ENCODE data around the gene RFPL2.

Gene RFPL2

DNA sequence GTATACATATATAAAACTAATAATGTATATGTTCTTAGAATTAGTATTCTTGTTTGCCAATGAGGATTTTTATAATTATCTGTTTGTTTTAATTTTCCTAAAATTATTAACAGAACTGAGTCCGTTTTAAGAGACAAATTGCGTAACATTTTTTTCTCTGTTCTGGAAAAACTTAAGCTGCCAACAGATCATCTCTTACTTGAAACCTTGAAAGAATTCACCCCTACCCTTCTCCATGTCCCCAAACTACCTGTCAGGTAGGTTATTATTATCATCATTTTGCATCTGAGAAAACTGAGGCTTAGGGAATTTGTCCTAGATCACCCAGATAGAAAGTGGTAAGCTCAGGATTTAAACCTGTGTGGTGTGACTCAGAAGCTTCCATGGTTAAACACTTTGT lies 35.6 kb upstream of the RFPL2 start:
- H4K20me1 ChIP-seq (ENCODE audit: insufficient read depth, low read length): no peaks in the 10 kb centered on the region
- TF ChIP-seq CTCF (IDR thresholded peaks at IDR 0.05; ENCODE audit: low read length): no peak
- no peak for TF ChIP-seq EZH2 (optimal IDR thresholded peaks at IDR 0.05; ENCODE audit: low read depth, low read length)
- TF ChIP-seq EZH2phosphoT487 (IDR thresholded peaks at IDR 0.05; ENCODE audit: low read length): no peak
- H3K4me1 ChIP-seq (ENCODE audit: low read length): no peaks in the 10 kb centered on the region
- no peaks in the 10 kb centered on the region for H3K36me3 ChIP-seq (replicated peaks; ENCODE audit: insufficient read depth, low read length)
- no peaks in the 10 kb centered on the region for H3K79me2 ChIP-seq (ENCODE audit: low read length)
- H3K27ac ChIP-seq (ENCODE audit: low read length): no peak overlapping the region
- no peaks in the 10 kb centered on the region for H3F3A ChIP-seq (ENCODE audit: insufficient read depth, low read length)
- H3K9me2 ChIP-seq (replicated peaks; ENCODE audit: insufficient read depth, low read length): no peaks in the 10 kb centered on the region
- no peaks in the 10 kb centered on the region for H3K27me3 ChIP-seq (replicated peaks; ENCODE audit: insufficient read depth, low read length)
- no peaks in the 10 kb centered on the region for H3K9me3 ChIP-seq (replicated peaks; ENCODE audit: insufficient read depth, low read length)
- no peak overlapping the region for H3K4me2 ChIP-seq (ENCODE audit: low read depth, low read length)
- H3K4me3 ChIP-seq (ENCODE audit: low read length): no peak overlapping the region
- H3K9ac ChIP-seq (ENCODE audit: low read length): no peak overlapping the region
- H2AFZ ChIP-seq (ENCODE audit: low read length): no peak overlapping the region
- DNase-seq: no peak

- Histone ChIP-seq H3K4me1 (ENCODE audit: low read length) (no peaks in the 10 kb centered on the region), H3K9me2 (replicated peaks; ENCODE audit: insufficient read depth, low read length) (no peaks in the 10 kb centered on the region), H3K4me2 (ENCODE audit: low read depth, low read length) (no peak overlapping the region), H3F3A (ENCODE audit: insufficient read depth, low read length) (no peaks in the 10 kb centered on the region), H3K9me3 (replicated peaks; ENCODE audit: insufficient read depth, low read length) (no peaks in the 10 kb centered on the region), H3K36me3 (replicated peaks; ENCODE audit: insufficient read depth, low read length) (no peaks in the 10 kb centered on the region), H4K20me1 (ENCODE audit: insufficient read depth, low read length) (no peaks in the 10 kb centered on the region), H3K4me3 (ENCODE audit: low read length) (no peak overlapping the region), H3K9ac (ENCODE audit: low read length) (no peak overlapping the region), H3K27ac (ENCODE audit: low read length) (no peak overlapping the region), H2AFZ (ENCODE audit: low read length) (no peak overlapping the region), H3K27me3 (replicated peaks; ENCODE audit: insufficient read depth, low read length) (no peaks in the 10 kb centered on the region), H3K79me2 (ENCODE audit: low read length) (no peaks in the 10 kb centered on the region)
- DNase-seq: no peak
- no peak for TF ChIP-seq EZH2phosphoT487 (IDR thresholded peaks at IDR 0.05; ENCODE audit: low read length)
- TF ChIP-seq CTCF (IDR thresholded peaks at IDR 0.05; ENCODE audit: low read length): no peak
- TF ChIP-seq EZH2 (optimal IDR thresholded peaks at IDR 0.05; ENCODE audit: low read depth, low read length): no peak
These were observed 33.0 kb upstream of the RFPL2 start for GRCh38 chr22:32237906-32238305.

DNA sequence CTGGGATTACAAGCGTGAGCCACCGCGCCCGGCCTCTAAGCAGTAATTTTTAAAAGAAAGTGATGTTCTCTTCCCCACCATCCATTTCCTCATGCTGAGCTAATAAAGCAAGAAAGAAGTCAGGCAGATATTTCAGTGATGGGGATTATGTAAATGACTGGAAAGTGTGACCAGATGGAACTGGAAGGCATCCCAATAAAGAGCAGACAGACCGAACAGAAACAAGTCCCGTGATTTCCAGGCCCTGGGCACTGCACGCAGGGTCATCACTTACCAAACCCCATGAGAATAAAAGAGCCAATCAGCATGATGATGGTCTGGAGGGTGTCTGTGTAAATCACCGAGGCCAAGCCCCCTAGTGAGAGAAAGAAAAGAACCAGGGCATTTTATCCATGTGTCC lies 32.1 kb upstream of the RFPL2 start:
- Histone ChIP-seq H3K4me1 (ENCODE audit: low read length) (no peaks in the 10 kb centered on the region), H3K36me3 (replicated peaks; ENCODE audit: insufficient read depth, low read length) (no peaks in the 10 kb centered on the region), H3K79me2 (ENCODE audit: low read length) (no peaks in the 10 kb centered on the region), H3K27me3 (replicated peaks; ENCODE audit: insufficient read depth, low read length) (no peaks in the 10 kb centered on the region), H3K9me3 (replicated peaks; ENCODE audit: insufficient read depth, low read length) (no peaks in the 10 kb centered on the region), H3K4me3 (ENCODE audit: low read length) (no peak overlapping the region), H4K20me1 (ENCODE audit: insufficient read depth, low read length) (no peaks in the 10 kb centered on the region), H3K27ac (ENCODE audit: low read length) (no peak overlapping the region), H3F3A (ENCODE audit: insufficient read depth, low read length) (no peaks in the 10 kb centered on the region), H3K9ac (ENCODE audit: low read length) (no peak overlapping the region), H3K9me2 (replicated peaks; ENCODE audit: insufficient read depth, low read length) (no peaks in the 10 kb centered on the region), H2AFZ (ENCODE audit: low read length) (no peak overlapping the region), H3K4me2 (ENCODE audit: low read depth, low read length) (no peak overlapping the region)
- TF ChIP-seq EZH2 (optimal IDR thresholded peaks at IDR 0.05; ENCODE audit: low read depth, low read length): no peak
- no peak for TF ChIP-seq CTCF (IDR thresholded peaks at IDR 0.05; ENCODE audit: low read length)
- no peak for TF ChIP-seq EZH2phosphoT487 (IDR thresholded peaks at IDR 0.05; ENCODE audit: low read length)
- DNase-seq: no peak
